WTC11 (cell line): ENCODE measurements around the gene RAP1GAP. TPM values are rescaled to one million over a fixed set of nuclear protein-coding genes. Genes with fewer than 3 reads are reported as not detected.

ENCODE experiments used
- ATAC-seq: fragments of 200-7000 bp; cut with Tn5 transposase; 2 replicates; pipeline ENCODE4 v1.10.0; 2021; ENCODE audit warnings: mild to moderate bottlenecking, moderate library complexity
- CTCF ChIA-PET: fragments of 300-600 bp; sonication (Branson Sonifier 250); formaldehyde crosslinking; loops from one replicate; lab custom pipeline; 2021; ENCODE audit warnings: antibody characterized with exemption; lab: Charles Lee
- POLR2A ChIA-PET: fragments of 350-600 bp; sonication (Branson Sonifier 250); formaldehyde crosslinking; loops from one replicate; lab custom pipeline; 2021; ENCODE audit warnings: antibody characterized with exemption; lab: Charles Lee
- DNase-seq: peaks from one replicate; pipeline ENCODE4 v3.0.0; 2021; ENCODE audit warnings: low spot score
- H3K27ac Mint-ChIP-seq: 2 replicates; pipeline ENCODE4 v1.8.0; 2021; ENCODE audit warnings: mixed read lengths
- H3K27me3 Mint-ChIP-seq: 2 replicates; pipeline ENCODE4 v1.8.0; 2021; ENCODE audit warnings: low read depth, mild to moderate bottlenecking, moderate library complexity, mixed read lengths
- H3K36me3 Mint-ChIP-seq: 2 replicates; pipeline ENCODE4 v1.8.0; 2021; ENCODE audit warnings: mixed read lengths
- H3K4me1 Mint-ChIP-seq: 2 replicates; pipeline ENCODE4 v1.8.0; 2022; ENCODE audit warnings: mixed read lengths
- H3K4me3 Mint-ChIP-seq: 2 replicates; pipeline ENCODE4 v1.8.0; 2021; ENCODE audit warnings: mild to moderate bottlenecking, moderate library complexity, mixed read lengths
- H3K9me3 Mint-ChIP-seq: 2 replicates; pipeline ENCODE4 v1.8.0; 2021; ENCODE audit warnings: mixed read lengths
- ATF2 ChIP-seq: sonication (generic); formaldehyde crosslinking; IDR thresholded peaks from 2 replicates; pipeline ENCODE4 v1.8.1; 2022; ENCODE audit warnings: low read depth, missing genetic modification reagents, borderline replicate concordance
- CREM ChIP-seq: sonication (generic); formaldehyde crosslinking; IDR thresholded peaks from 2 replicates; pipeline ENCODE4 v1.8.1; 2022; ENCODE audit warnings: mild to moderate bottlenecking, missing genetic modification reagents, moderate library complexity
- E2F1 ChIP-seq: sonication (generic); formaldehyde crosslinking; IDR thresholded peaks from 2 replicates; pipeline ENCODE4 v1.8.0; 2022; ENCODE audit warnings: mild to moderate bottlenecking, missing genetic modification reagents
- E2F5 ChIP-seq: sonication (generic); formaldehyde crosslinking; IDR thresholded peaks from 2 replicates; pipeline ENCODE4 v1.8.1; 2022; ENCODE audit warnings: mild to moderate bottlenecking, moderate library complexity, missing genetic modification reagents
- ELF4 ChIP-seq: sonication (generic); formaldehyde crosslinking; IDR thresholded peaks from 2 replicates; pipeline ENCODE4 v1.8.1; 2022; ENCODE audit warnings: low read depth, mild to moderate bottlenecking, moderate library complexity, missing genetic modification reagents
- ESRRA ChIP-seq: sonication (generic); formaldehyde crosslinking; IDR thresholded peaks from 2 replicates; pipeline ENCODE4 v1.8.1; 2022; ENCODE audit warnings: mild to moderate bottlenecking, missing genetic modification reagents, borderline replicate concordance
- ETV6 ChIP-seq: sonication (generic); formaldehyde crosslinking; IDR thresholded peaks from 2 replicates; pipeline ENCODE4 v1.8.1; 2022; ENCODE audit warnings: mild to moderate bottlenecking, missing genetic modification reagents
- GABPB1 ChIP-seq: sonication (generic); formaldehyde crosslinking; IDR thresholded peaks from 2 replicates; pipeline ENCODE4 v1.8.1; 2023; ENCODE audit warnings: mild to moderate bottlenecking, missing genetic modification reagents
- MAX ChIP-seq: sonication (generic); formaldehyde crosslinking; IDR thresholded peaks from 2 replicates; pipeline ENCODE4 v1.8.0; 2022; ENCODE audit warnings: mild to moderate bottlenecking, missing genetic modification reagents
- MYBL2 ChIP-seq: sonication (generic); formaldehyde crosslinking; IDR thresholded peaks from 2 replicates; pipeline ENCODE4 v1.8.1; 2023; ENCODE audit warnings: mild to moderate bottlenecking, moderate library complexity, missing genetic modification reagents
- NFYB ChIP-seq: sonication (generic); formaldehyde crosslinking; conservative IDR thresholded peaks from 2 replicates; pipeline ENCODE4 v1.8.0; 2022; ENCODE audit warnings: low read depth, missing genetic modification reagents
- NR1H2 ChIP-seq: sonication (generic); formaldehyde crosslinking; IDR thresholded peaks from 2 replicates; pipeline ENCODE4 v1.9.0; 2021; ENCODE audit warnings: mild to moderate bottlenecking, moderate library complexity, missing genetic modification reagents
- RELA ChIP-seq: sonication (generic); formaldehyde crosslinking; IDR thresholded peaks from 2 replicates; pipeline ENCODE4 v1.8.1; 2022; ENCODE audit warnings: missing genetic modification reagents, mild to moderate bottlenecking, borderline replicate concordance
- TCF7 ChIP-seq: sonication (generic); formaldehyde crosslinking; IDR thresholded peaks from 2 replicates; pipeline ENCODE4 v1.8.0; 2022; ENCODE audit warnings: mild to moderate bottlenecking, low read depth, missing genetic modification reagents, moderate library complexity
- TEAD4 ChIP-seq: sonication (generic); formaldehyde crosslinking; IDR thresholded peaks from 2 replicates; pipeline ENCODE4 v1.8.0; 2022; ENCODE audit warnings: mild to moderate bottlenecking, missing genetic modification reagents
- ZNF317 ChIP-seq: sonication (generic); formaldehyde crosslinking; IDR thresholded peaks from 2 replicates; pipeline ENCODE4 v1.8.1; 2023; ENCODE audit warnings: low read depth, mild to moderate bottlenecking, moderate library complexity, missing genetic modification reagents, borderline replicate concordance
- ZNF423 ChIP-seq: fragments of 250-450 bp; sonication (Bioruptor Pico); IDR thresholded peaks from 2 replicates; pipeline ENCODE4 v2.1.2; 2022; ENCODE audit warnings: mild to moderate bottlenecking, moderate library complexity
- total RNA-seq: library from RNA; stranded (reverse); gene quantifications from 3 replicates; pipeline ENCODE4 v1.2.3, GENCODE V29; 2021
- TF ChIP-seq, protein P1 (sequence below): sonication (generic); formaldehyde crosslinking; IDR thresholded peaks from 2 replicates; pipeline ENCODE4 v1.8.0; 2023; ENCODE audit warnings: missing genetic modification reagents
- TF ChIP-seq, protein P2 (sequence below): fragments of 250-450 bp; sonication (Bioruptor Pico); IDR thresholded peaks from 2 replicates; pipeline ENCODE4 v2.1.2; 2022; ENCODE audit warnings: mild to moderate bottlenecking, moderate library complexity

RAP1GAP gene
- total RNA-seq, 1 experiment from 2014 or later = 7.6 TPM

DNA sequence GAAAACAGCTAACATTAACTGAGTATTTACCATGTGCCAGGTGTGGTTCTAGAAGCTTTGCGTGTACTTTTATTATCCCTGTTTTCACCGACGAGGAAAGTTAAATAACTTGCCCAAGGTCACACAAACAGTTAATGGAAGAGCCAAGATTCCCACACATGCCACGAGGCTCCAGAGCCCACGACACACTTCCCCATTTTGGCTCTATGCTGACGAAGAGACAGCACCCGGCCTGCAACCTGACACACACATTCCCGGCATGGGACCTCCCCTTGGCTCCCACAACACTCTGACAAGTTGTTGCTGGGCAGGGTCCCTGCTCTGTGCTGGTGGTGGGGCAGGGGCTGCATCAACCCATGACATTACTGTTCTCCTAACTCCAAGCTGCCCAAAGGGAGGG, 52.8 kb downstream of the RAP1GAP start:
- no peaks in the 10 kb centered on the region for H3K9me3 Mint-ChIP-seq
- no peak overlapping the region for H3K4me3 Mint-ChIP-seq
- H3K36me3 Mint-ChIP-seq = no peaks in the 10 kb centered on the region
- CTCF ChIA-PET = interaction anchor here (0.8 kb wide), 1 partner anchor 20 kb away, joined by 3 read pairs; no protein-coding TSS in a partner anchor
- no peak for TF ChIP-seq TCF7
- no peak for TF ChIP-seq ZNF423 (CRISPR knock-in tag)
- TF ChIP-seq TEAD4 = no peak
- TF ChIP-seq MAX (CRISPR knock-in tag) = no peak
- TF ChIP-seq ETV6 (CRISPR knock-in tag) = no peak
- TF ChIP-seq ESRRA = no peak
- TF ChIP-seq, protein P1, sequence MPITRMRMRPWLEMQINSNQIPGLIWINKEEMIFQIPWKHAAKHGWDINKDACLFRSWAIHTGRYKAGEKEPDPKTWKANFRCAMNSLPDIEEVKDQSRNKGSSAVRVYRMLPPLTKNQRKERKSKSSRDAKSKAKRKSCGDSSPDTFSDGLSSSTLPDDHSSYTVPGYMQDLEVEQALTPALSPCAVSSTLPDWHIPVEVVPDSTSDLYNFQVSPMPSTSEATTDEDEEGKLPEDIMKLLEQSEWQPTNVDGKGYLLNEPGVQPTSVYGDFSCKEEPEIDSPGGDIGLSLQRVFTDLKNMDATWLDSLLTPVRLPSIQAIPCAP = no peak
- no peak for TF ChIP-seq NR1H2 (CRISPR knock-in tag)
- no peak for TF ChIP-seq ELF4 (CRISPR knock-in tag)
- no peak for TF ChIP-seq E2F5 (CRISPR knock-in tag)
- TF ChIP-seq, protein P2, sequence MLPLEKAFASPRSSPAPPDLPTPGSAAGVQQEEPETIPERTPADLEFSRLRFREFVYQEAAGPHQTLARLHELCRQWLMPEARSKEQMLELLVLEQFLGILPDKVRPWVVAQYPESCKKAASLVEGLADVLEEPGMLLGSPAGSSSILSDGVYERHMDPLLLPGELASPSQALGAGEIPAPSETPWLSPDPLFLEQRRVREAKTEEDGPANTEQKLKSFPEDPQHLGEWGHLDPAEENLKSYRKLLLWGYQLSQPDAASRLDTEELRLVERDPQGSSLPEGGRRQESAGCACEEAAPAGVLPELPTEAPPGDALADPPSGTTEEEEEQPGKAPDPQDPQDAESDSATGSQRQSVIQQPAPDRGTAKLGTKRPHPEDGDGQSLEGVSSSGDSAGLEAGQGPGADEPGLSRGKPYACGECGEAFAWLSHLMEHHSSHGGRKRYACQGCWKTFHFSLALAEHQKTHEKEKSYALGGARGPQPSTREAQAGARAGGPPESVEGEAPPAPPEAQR (CRISPR knock-in tag) = no peak
- no peak for TF ChIP-seq ZNF317 (CRISPR knock-in tag)
- TF ChIP-seq, all 79 proteins: peak for 0
- peaks cover 12% of the 10 kb centered on the region for H3K27me3 Mint-ChIP-seq
- no peak overlapping the region for H3K27ac Mint-ChIP-seq
- peaks cover 18% of the 10 kb centered on the region for H3K4me1 Mint-ChIP-seq
- DNase-seq = no peak
- POLR2A ChIA-PET = no interaction called here
- no peak for ATAC-seq

DNA sequence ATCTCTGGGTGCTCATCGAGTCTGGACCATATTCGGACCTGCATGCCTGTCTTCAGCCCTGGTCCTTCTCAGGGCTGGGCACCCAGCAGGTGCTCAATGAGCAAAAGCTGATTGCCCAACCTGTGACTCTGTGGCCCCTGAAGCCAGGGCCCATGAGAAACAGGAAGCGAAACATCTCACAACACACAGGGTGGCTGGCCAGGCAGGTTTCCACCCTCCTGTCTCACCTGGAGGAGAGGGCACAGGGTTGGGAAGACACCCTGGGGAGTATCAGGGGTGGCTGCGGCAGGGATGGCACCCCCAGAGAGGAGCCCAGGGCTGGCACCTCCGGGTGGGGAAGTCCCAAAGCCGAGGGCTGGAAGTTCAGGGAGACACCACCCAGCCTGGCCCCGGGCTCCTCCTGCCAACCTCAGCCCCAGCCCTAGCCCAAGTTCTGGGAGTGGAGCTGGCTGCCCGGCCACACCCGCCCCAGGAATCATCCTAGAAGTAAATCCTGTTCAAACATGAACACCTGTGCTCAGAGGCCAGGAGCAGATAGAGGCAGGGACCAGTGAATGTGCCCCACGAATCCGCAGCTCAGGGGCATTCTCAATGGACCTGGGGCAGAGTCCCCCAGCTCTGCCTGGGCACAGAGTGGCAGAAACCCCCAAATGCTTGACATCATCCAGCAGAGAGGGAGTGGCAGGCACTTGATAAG, 54.6 kb downstream of the RAP1GAP start:
- TF ChIP-seq ATF2 (CRISPR knock-in tag) = no peak
- TF ChIP-seq NFYB (CRISPR knock-in tag) = no peak
- no peak for TF ChIP-seq MYBL2 (CRISPR knock-in tag)
- no peak for TF ChIP-seq GABPB1 (CRISPR knock-in tag)
- TF ChIP-seq, all 79 proteins: peak for 0
- H3K36me3 Mint-ChIP-seq = no peaks in the 10 kb centered on the region
- ChIA-PET CTCF (interaction anchor here (0.9 kb wide), 1 partner anchor 19 kb away, joined by 3 read pairs; no protein-coding TSS in a partner anchor), POLR2A (no interaction called here)
- H3K4me3 Mint-ChIP-seq = no peak overlapping the region
- ATAC-seq = no peak
- no peak overlapping the region for H3K27ac Mint-ChIP-seq
- H3K4me1 Mint-ChIP-seq = peaks cover 12% of the 10 kb centered on the region
- DNase-seq = no peak
- peaks cover under 1% of the 10 kb centered on the region for H3K27me3 Mint-ChIP-seq
- H3K9me3 Mint-ChIP-seq = no peaks in the 10 kb centered on the region

- Mint-ChIP-seq H3K4me1 (peaks cover 4% of the 10 kb centered on the region; the same call in 1 of the 2 replicates), H3K27me3 (no peaks in the 10 kb centered on the region), H3K36me3 (no peaks in the 10 kb centered on the region), H3K9me3 (no peaks in the 10 kb centered on the region), H3K27ac (peak overlapping the region; percentile 49; the same call in 1 of the 2 replicates), H3K4me3 (no peak overlapping the region)
- TF ChIP-seq, protein P2 (CRISPR knock-in tag) = no peak
- no peak for TF ChIP-seq E2F1 (CRISPR knock-in tag)
- TF ChIP-seq RELA = no peak
- TF ChIP-seq CREM (CRISPR knock-in tag) = no peak
- ATAC-seq (no peak), DNase-seq (no peak)
- CTCF ChIA-PET = no interaction called here
- POLR2A ChIA-PET = no interaction called here
Observed at GRCh38 chr1:21613072-21613867, 55.9 kb downstream of the RAP1GAP start.
